Measurements from ENCODE around the gene UHRF1.
A peak's percentile ranks its signal among the peaks of the same experiment; 100 is the strongest.

Gene UHRF1

DNA sequence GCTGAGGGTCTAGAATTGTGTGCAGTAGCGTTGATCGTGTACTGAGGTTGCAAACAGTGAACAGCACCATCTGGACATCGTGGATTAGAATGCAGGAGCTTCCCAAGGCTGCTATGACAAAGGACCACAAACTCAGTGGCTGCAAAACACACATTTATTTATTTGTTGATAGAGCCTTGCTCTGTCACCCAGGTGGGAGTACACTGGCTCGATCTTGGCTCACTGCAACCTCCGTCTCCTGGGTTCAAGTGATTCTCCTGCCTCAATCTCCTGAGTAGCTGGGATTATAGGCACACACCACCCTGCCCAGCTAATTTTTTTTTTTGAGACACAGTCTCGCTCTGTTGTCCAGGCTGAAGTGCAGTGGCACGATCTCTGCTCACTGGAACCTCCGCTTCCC is 2.3 kb upstream of the UHRF1 start:
- TF ChIP-seq TAF1 (IDR thresholded peaks at IDR 0.05; ENCODE audit: borderline replicate concordance, low read depth, low read length) (no peak), POLR2AphosphoS5 (IDR thresholded peaks at IDR 0.05; ENCODE audit: low read depth, low read length) (no peak), POLR2A (IDR thresholded peaks at IDR 0.05; ENCODE audit: low read depth, low read length) (no peak)
- FAIRE-seq (no peak), DNase-seq (ENCODE audit: insufficient read length) (no peak)

DNA sequence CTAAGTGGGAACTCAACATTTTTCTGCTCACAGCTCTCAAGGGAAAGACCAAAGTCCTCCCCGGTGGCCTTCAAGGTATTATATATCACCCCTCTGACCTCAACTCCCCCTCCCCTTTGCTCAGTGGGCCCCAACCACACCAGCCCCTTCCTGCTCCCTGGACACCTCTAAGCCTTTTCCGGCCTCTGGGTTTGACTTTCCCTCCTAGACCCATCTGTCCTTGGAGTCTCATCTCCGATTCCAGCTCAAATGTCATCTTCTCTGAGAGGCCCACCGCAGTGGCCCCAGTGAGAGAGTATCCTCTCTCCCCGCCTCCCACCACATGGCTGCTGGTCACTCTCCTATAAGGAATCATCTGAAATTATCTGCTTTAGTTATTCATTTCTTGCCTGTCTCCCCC is 941 bp upstream of the UHRF1 start:
- TF ChIP-seq POLR2A (IDR thresholded peaks at IDR 0.05; ENCODE audit: low read depth, low read length) (no peak), POLR2AphosphoS5 (IDR thresholded peaks at IDR 0.05; ENCODE audit: low read depth, low read length) (no peak), TAF1 (IDR thresholded peaks at IDR 0.05; ENCODE audit: borderline replicate concordance, low read depth, low read length) (no peak)
- no peak for DNase-seq (ENCODE audit: insufficient read length)
- FAIRE-seq, result no peak

DNA sequence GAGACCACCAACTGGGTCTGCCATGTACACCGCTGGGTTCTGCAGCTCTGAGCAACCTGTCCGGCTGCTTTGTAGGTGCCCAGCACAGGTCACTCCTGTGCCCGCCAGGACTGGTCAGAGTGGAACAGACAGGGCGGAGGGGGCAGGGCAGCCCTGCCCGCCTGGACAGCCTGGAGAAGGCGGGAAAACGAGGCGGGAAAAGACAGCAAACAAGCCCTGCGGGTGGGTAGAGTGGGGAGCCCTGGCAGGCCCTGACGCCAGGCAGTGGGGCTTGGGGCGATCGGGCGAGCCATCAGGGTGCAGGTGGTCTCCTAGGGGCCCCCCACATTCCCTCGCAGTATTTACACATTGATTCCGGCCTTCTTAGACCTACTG is 533 bp upstream of the UHRF1 start:
- FAIRE-seq, result no peak
- TF ChIP-seq TAF1 (IDR thresholded peaks at IDR 0.05; ENCODE audit: borderline replicate concordance, low read depth, low read length), result no peak
- no peak for TF ChIP-seq POLR2A (IDR thresholded peaks at IDR 0.05; ENCODE audit: low read depth, low read length)
- no peak for TF ChIP-seq POLR2AphosphoS5 (IDR thresholded peaks at IDR 0.05; ENCODE audit: low read depth, low read length)
- DNase-seq (ENCODE audit: insufficient read length), result no peak

DNA sequence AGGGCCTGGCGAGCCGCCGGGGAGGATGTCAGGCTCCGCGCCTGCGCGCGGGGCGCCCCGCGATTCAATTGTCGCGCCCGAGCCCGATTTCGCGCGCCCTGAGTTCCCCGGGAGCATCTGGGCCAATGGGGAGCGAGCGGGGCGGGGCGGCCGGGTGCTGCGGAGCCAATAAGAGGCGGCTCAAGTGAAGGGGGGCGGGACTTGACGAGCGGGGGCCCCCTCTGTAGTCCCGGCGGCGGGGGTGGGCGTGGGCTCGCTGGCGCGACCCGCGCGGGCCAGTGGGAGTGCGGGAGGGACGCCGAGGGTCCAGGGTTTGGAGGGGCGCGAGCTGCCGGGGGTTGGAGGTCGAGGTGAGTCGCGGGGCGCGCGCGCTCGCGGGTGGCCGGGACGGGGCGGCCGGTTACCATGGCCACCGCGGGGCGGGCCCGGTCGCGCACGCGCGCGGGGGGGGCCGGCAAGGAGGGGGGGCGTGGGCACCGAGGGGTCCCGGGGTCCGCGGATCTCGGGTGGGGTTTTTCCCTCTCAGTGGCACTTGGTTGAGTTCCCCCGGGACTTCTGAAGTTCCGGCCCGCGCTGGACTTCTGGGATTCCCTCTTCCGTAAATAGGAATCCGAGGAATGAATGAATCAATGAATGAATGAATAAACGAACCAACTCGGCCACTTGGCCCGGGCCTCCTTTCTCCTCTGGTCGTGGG is 744 bp downstream of the UHRF1 start:
- FAIRE-seq, result peak; percentile 96
- TF ChIP-seq POLR2A (IDR thresholded peaks at IDR 0.05; ENCODE audit: low read depth, low read length), result no peak
- no peak for TF ChIP-seq TAF1 (IDR thresholded peaks at IDR 0.05; ENCODE audit: borderline replicate concordance, low read depth, low read length)
- TF ChIP-seq POLR2AphosphoS5 (IDR thresholded peaks at IDR 0.05; ENCODE audit: low read depth, low read length), result no peak
- peak; percentile 97 for DNase-seq (ENCODE audit: insufficient read length)

DNA sequence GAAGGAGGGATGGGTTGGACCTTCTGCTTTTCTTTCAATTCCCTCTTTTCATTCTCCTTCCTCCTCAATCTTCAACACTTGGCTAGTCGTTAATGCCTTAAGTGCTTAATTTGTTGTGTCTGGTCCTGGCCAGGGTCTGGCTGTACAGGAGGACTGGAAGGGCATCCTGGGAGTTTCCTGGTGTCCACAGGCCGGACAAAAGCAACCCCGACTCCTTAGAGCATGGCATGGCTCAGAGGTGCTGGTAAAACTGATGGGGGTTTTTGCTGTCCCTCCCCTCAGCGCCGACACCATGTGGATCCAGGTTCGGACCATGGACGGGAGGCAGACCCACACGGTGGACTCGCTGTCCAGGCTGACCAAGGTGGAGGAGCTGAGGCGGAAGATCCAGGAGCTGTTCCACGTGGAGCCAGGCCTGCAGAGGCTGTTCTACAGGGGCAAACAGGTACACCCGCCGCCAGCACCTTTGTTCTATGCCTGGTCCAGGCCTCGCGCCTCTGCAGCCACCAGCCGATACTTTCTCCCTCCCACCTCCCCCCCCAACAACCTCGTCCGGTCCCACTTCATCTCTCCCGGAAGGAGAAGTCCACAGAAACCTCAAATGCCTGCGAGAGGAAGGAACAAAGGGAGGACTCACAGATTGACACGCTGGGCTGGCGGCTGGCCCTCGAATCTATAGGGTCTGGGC is 1.4 kb downstream of the UHRF1 start:
- FAIRE-seq (no peak), DNase-seq (ENCODE audit: insufficient read length) (no peak)
- peak; percentile 62; the same call in 1 of the 2 replicates for TF ChIP-seq POLR2AphosphoS5 (IDR thresholded peaks at IDR 0.05; ENCODE audit: low read depth, low read length)
- no peak; the same call in 1 of the 2 replicates for TF ChIP-seq POLR2A (IDR thresholded peaks at IDR 0.05; ENCODE audit: low read depth, low read length)

DNA sequence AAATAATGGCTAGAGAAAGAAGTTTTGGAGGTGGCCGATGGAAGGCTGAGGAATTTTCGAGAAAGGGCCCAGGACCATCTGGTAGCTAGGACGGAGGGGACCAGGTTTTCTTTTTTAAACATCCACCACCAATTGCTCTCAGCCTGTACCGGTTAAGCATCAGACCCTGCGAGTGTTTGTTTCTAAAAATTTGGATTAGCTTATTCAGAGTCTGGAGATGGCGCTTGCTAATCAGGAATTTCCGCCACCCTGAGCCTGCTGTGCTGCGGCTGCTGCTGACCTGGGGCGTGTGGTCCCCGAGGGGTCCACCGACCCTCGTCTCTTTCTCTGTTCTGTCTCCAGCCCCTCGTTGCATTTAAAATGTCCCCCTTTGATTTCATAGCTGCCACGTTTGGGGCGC is 2.0 kb downstream of the UHRF1 start:
- TF ChIP-seq TAF1 (IDR thresholded peaks at IDR 0.05; ENCODE audit: borderline replicate concordance, low read depth, low read length) (no peak), POLR2A (IDR thresholded peaks at IDR 0.05; ENCODE audit: low read depth, low read length) (no peak), POLR2AphosphoS5 (IDR thresholded peaks at IDR 0.05; ENCODE audit: low read depth, low read length) (no peak)
- DNase-seq (ENCODE audit: insufficient read length) (no peak), FAIRE-seq (no peak)

DNA sequence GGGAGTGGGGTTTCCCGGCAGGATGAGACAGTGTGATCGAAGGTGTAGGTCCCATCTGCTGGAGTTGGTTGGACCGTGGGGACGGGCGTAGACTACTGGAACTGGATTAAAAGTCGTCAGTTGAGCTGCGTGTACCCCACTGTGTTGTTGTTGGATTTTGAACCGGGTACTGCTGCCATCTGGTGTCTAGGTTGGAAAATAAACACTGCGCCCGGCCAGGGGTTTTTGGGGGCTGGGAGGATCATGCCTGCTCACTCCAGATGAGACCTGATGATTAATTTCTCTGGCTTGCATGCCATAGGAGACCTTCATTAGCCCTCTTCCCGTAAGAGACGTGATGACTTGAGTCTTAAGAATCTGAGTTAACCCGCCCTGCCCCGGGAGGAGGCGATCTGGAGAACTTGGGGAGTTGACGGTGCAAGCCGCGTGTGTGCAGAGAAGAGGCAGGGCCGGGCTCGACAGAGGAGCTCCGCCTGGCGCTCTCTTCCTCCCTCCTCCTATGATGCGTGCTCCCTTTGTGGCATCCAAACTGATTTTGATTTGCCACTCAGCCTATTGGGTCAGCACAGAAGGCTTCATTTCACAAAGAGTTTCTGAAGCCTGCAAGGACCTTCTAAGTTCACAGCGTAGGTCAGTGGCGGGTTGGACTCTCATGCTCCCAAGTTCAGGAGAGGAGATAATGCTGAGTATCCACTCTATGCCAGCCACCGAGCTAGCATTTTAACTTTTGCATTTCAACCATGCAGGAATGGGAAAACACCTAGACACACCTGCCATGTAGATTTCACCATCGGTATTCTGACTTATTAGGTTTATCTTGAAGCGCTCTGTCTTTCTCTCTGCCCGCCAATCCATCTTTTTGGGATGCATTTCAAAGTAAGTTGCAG is 2.7 kb downstream of the UHRF1 start:
- no peak for DNase-seq (ENCODE audit: insufficient read length)
- no peak; the same call in 1 of the 2 replicates for TF ChIP-seq POLR2AphosphoS5 (IDR thresholded peaks at IDR 0.05; ENCODE audit: low read depth, low read length)
- TF ChIP-seq TAF1 (IDR thresholded peaks at IDR 0.05; ENCODE audit: borderline replicate concordance, low read depth, low read length), result no peak
- no peak for TF ChIP-seq POLR2A (IDR thresholded peaks at IDR 0.05; ENCODE audit: low read depth, low read length)
- FAIRE-seq, result peak; percentile 94

DNA sequence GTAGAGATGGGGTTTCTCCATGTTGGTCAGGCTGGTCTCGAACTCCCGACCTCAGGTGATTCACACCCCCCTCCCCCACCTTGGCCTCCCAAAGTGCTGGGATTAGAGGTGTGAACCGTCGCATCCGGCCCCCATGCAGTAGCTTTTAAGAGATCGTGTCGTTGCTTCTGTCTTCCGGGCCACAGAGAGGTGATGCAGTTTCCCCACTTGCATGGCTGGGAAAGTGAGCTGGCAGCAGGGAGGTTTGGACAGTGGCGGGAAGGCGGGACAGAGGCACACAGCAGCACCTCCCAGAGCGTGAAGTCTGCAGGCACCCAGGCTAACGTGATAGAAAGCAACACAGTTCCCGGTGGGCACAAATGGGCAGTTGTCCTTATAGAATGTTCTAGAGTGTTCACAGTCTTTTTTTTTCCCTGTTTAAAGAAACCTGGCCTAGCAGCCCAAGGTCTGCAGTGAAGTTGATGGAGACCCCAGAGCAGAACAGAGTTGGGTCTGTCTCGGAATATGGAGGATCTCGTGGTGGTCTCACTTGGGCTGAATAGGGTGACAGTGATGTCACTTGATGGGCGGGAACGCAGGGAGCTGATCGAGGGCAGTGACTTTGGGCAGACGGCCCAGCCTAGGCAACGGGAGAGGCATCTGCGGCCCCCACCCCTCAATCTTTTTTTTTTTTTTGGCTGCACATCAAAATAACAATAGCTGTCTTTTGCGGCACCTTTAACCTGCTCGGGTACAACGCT is 4.9 kb downstream of the UHRF1 start:
- no peak for TF ChIP-seq TAF1 (IDR thresholded peaks at IDR 0.05; ENCODE audit: borderline replicate concordance, low read depth, low read length)
- TF ChIP-seq POLR2A (IDR thresholded peaks at IDR 0.05; ENCODE audit: low read depth, low read length), result no peak
- no peak for TF ChIP-seq POLR2AphosphoS5 (IDR thresholded peaks at IDR 0.05; ENCODE audit: low read depth, low read length)
- no peak for FAIRE-seq
- DNase-seq (ENCODE audit: insufficient read length), result no peak

DNA sequence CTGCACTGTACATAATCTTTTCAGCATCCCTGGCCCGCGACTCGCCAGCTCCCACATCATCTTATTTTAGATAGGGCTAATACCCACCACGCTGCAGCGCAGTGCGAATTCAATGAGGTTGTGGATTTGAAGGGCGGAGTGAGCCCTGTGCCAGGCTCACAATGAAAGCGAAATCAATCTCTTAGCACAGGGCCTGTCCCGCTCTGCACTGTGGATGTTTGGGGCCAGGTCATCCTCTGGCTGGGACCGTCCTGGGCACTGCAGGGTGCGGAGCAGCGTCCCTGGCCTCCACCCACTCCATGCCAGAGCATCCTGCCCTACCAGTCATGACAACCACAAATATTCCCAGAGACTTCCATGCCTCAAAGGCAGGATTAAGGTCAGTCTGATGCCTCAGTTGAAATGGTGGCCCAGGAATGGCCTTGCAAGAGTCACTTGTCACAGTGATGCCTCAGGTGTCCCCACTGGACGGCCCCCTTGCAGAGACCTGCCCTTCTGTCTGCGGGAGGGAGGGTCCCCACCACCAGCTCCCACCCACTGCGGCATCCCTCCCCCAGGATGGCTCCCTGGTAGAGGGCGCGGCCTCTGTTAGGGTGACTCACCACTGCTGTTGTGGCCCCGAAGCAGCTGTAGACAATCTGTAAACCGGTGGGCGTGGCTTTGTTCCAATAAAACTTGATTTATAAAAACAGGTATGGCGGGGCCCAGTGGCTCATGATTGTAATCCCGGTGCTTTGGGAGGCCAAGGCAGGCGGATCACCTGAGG is 5.6 kb downstream of the UHRF1 start:
- no peak for DNase-seq (ENCODE audit: insufficient read length)
- no peak for FAIRE-seq
- no peak; the same call in 1 of the 2 replicates for TF ChIP-seq POLR2A (IDR thresholded peaks at IDR 0.05; ENCODE audit: low read depth, low read length)
- no peak for TF ChIP-seq TAF1 (IDR thresholded peaks at IDR 0.05; ENCODE audit: borderline replicate concordance, low read depth, low read length)
- no peak for TF ChIP-seq POLR2AphosphoS5 (IDR thresholded peaks at IDR 0.05; ENCODE audit: low read depth, low read length)

DNA sequence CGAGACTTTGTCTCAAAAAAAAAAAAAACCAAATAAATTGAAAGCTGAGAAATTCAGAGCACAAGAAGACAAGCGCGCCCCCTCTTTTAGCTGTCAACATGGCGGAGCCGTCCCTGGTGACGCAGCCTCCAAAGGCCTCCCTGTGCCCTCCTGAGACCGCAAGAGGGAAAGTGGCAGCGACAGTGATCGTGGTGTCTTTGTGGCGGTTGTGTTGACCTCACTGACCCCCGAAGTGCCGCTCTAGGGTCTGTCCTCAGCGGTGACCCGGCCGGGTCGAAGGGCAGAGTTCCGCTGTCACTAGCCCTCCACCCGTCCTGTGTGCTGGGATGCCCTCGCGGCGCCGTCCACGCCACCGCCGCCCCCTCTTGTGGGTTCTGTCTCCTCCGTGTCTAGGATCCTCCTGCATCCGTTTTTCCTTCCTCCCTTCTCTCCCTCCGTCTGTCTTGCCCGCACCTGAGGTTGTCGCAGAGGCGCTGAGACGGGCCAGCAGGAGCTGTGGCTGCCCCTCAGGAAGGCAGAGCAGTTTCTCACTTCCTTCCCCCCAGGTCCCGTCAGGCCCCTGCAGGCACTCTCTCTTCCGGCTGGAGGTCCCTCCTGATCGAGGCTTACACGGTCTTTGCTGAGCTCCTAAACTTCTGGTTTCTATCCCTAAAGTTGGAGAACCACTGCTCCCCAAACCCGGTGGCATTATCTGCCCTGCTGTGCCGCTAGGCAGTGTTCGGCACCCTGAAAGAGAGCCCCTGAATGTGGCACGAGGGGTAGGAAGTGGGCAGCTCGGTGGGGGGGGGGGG is 7.2 kb downstream of the UHRF1 start:
- TF ChIP-seq POLR2A (IDR thresholded peaks at IDR 0.05; ENCODE audit: low read depth, low read length) (0 out of 2 replicates have a peak, but pooled peaks have one; percentile 28), TAF1 (IDR thresholded peaks at IDR 0.05; ENCODE audit: borderline replicate concordance, low read depth, low read length) (no peak), POLR2AphosphoS5 (IDR thresholded peaks at IDR 0.05; ENCODE audit: low read depth, low read length) (peak; percentile 43; the same call in 1 of the 2 replicates)
- DNase-seq (ENCODE audit: insufficient read length) (peak; percentile 69), FAIRE-seq (peak; percentile 73)
